Islet precursor cell (in vitro differentiated cells): ENCODE measurements around the gene IQGAP2.
"Not testable (repeated sequence)": the region's sequence is repeated elsewhere in the genome, so short reads cannot be mapped to it uniquely, and the experiment has no call there.

Source experiments
- DNase-seq: peaks from one replicate; pipeline ENCODE4 v3.0.0-alpha.2; 2018

The IQGAP2 gene

DNA sequence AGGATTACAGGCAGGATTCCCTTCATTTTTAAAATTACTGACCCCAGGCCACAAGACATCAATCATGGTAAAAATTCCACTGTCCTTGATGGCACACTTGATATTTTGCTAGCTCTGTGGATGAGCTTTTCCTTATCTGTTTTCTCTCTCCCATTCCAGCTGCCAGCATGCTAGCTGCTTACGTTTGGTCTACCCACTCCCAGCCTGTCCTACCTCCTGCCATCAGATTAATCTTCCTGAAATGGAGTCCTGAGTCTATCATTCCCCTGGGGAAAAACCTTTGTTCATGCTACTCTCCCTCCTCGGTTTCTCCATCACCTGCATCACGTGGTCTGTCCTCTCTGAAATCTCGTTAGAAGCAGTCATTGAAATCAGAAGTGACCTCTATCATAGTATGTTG is 111.2 kb downstream of the IQGAP2 start:
- DNase-seq: peak; percentile 74

- DNase-seq: no peak
Observed at GRCh38 chr5:76514713-76515112, 111.6 kb downstream of the IQGAP2 start.

DNA sequence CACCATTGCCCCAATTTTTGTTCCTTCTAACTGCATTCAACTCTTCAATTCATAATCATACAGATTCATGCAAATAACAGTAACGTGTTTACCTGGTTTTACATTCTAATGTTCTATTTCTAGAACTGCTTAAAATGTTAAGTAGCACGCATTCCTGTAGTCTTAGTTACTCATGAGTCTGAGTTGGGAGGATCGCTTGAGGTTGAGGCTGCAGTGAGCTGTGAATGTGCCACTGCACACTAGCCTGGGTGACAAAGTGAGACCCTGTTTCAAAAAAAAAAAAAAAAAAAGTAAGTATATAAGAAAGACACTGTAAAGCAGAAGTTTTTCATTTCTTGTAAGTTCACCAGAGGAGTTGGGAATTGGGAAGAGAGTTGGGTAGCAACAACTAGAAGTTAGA is 114.2 kb downstream of the IQGAP2 start:
- no peak for DNase-seq

GRCh38 chr5:76518246-76518645 is 115.2 kb downstream of the IQGAP2 start:
- DNase-seq: not testable (repeated sequence)

- no peak for DNase-seq
Observed at GRCh38 chr5:76521240-76521758, 118.2 kb downstream of the IQGAP2 start.

- DNase-seq: no peak
Observed at GRCh38 chr5:76522103-76522935, 119.2 kb downstream of the IQGAP2 start.

- no peak for DNase-seq
Observed at GRCh38 chr5:76524101-76524835, 121.2 kb downstream of the IQGAP2 start.

DNA sequence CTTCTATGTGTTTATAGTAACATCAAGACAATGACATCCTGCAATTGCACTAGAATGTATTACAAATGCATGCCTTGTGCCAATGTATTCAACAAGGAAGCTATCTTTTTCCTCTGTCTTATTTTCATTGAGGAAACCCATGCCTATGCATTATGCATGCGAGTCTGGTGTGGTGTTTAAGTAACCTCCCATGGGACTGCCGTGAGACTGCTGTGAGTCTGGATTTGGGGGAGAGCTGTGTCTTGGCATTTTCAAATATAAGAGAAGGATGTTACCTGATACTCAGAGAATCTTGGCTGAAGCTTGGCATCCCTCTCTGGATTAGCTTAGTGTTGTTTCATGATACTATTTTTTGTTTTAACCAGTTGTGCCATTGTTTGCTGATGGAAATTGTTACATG is 121.8 kb downstream of the IQGAP2 start:
- no peak for DNase-seq

DNA sequence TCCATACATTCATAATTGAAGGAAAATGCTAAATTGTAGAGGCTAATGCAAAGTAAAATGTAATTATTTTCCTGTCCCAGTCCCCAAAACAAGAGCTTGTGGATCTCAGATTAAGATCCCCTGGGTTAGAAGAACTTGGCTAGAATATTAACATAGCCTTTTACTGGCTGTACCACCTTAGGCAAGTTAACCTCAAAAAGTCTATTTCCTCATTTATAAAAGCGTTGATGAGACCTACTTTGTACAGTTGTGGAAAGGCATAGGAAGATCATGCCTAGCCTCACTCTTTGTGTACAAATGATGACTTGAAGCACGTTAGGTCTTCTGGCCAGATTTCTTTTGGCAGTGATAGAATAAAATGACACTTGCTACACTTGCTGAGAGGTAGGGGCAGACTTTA is 122.9 kb downstream of the IQGAP2 start:
- DNase-seq: no peak

- DNase-seq: no peak
Observed at GRCh38 chr5:76526950-76527583, 124.0 kb downstream of the IQGAP2 start.

GRCh38 chr5:76527685-76528161 is 124.6 kb downstream of the IQGAP2 start:
- DNase-seq: peak; percentile 85

GRCh38 chr5:76528547-76529331 is 125.7 kb downstream of the IQGAP2 start:
- no peak for DNase-seq

- no peak for DNase-seq
Observed at GRCh38 chr5:76529464-76530344, 126.6 kb downstream of the IQGAP2 start.

- no peak for DNase-seq
Observed at GRCh38 chr5:76532052-76532451, 129.0 kb downstream of the IQGAP2 start.

- DNase-seq: no peak
Observed at GRCh38 chr5:76532973-76533372, 129.9 kb downstream of the IQGAP2 start.

DNA sequence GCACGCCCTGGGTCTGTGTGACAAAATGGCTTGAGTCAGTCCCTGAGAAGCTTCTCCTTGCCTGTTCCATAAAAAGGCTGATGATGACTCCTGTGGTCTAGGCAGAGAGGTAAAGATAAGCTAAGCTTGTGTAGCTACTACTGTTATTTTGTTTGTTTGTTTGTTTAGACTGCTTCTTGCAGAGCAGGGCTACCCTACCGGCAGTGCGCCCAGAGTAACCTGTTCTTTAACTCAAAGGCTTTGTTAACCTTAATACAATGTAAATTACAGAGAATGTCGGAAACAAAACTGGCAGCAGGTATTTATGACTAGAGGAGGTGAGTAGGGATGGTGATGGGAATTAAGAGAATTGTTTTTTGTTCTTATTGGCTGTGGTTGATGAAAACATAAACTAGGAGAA is 132.5 kb downstream of the IQGAP2 start:
- DNase-seq: peak; percentile 60

DNA sequence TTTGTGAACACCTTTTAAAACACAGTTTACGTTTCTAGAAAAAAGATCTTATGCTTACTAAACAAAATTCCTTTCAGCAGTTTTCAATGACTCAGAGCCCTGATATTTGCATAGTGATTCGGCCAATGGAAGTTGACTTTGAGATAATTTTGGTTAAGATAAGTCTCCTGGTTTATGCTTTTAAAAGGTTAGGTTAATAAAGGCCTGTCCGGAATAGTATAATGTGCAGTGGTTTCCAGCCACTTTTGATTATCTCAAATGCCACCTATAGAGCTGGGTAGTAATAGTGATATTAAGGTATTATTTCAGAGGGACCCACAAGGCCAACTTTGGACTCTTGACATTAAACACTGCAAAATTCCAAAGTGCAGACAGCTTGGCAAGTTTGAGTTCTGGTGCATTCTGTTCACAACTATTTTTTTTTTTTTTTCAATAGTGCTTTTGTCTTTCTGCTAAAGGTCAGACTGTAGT is 134.0 kb downstream of the IQGAP2 start:
- DNase-seq: no peak

DNA sequence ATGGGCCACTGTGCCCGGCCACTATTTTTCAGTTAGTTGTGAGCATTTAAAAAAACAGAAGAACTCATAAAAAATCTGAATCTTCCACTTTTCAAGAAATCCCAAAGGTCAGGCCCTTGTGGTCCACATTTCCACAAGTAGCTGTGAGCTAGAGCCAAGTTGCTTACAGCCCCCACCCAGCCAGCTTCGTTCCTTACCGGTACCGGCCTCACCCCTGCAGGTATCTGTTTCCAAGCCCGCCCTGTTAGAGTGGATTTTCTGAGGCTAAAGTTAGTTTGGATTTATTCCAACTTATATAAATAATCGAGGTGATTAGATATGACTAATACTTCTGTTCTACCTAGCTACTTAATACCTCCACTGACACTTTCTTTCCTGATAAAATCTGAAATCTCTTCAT is 139.2 kb downstream of the IQGAP2 start:
- no peak for DNase-seq

DNA sequence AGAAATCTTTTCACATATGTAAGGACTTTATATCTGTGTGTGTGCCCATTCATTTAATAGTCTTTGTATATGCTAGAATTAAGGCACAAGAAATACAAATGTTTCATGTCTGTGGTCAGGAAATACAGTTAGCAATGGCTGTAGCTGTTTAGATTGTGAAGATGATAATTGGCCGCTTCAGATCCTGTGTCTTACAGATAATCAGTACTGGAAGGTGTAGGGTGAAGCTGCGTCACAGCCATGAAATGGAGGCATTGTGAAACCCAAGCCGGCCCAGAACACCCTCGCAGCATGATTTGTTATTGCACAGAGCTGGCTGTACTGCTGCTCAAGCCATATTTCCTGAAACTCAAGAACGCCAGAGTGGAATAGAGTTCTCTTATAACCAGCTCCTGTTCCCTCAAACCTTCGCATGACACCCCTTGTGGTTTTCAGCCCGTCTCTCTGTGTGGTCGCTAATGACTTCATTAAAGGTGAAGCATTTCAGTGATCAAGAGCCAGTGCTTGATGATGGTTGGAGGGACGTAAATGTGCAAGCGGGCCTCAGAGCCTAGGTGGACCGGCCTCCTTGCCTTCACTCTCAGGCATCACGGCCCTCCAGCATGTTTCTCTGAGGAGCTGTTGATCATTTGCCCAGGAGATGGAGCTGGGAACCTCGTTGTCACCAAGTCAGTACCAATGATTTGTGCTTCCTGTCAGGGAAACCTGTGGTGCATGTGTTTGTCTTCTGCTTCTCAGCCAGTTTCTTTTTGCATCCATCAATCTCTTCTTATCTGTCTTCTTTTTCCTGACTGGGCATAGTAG is 140.0 kb downstream of the IQGAP2 start:
- no peak for DNase-seq

DNA sequence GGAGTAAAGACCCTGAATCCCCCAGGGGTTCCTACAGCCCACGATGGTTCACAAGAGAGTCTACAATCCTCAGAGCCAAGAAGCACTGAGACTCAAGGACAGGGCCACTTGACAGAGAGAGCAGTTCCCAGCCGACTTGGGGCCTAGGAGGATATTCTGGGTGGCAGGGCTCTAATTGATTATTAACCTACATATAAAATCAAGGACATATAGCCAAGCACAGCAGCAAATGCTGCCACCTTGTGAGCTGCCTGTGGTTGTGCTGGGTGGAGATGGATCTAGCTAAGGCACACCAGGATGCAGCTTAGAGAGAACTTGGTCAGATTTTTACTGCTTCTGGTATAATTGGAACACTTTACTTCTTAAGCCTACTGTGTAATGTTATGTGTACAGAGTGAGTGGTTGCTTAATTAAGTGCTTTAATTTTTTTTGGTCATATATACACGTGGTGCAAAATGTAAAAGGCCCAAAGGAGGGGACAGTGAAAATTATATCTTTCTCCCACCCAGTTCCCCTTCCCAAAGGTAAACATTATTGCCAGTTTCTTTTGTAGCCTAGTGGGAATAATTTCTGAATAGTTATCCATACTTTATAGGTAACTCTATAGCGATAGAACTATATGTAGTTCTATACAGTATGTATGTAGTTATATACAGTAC is 141.3 kb downstream of the IQGAP2 start:
- peak; percentile 69 for DNase-seq
